ENCODE results near the gene PPIL4.
"Not testable (repeated sequence)": the region's sequence is repeated elsewhere in the genome, so short reads cannot be mapped to it uniquely, and the experiment has no call there.

The PPIL4 gene

DNA sequence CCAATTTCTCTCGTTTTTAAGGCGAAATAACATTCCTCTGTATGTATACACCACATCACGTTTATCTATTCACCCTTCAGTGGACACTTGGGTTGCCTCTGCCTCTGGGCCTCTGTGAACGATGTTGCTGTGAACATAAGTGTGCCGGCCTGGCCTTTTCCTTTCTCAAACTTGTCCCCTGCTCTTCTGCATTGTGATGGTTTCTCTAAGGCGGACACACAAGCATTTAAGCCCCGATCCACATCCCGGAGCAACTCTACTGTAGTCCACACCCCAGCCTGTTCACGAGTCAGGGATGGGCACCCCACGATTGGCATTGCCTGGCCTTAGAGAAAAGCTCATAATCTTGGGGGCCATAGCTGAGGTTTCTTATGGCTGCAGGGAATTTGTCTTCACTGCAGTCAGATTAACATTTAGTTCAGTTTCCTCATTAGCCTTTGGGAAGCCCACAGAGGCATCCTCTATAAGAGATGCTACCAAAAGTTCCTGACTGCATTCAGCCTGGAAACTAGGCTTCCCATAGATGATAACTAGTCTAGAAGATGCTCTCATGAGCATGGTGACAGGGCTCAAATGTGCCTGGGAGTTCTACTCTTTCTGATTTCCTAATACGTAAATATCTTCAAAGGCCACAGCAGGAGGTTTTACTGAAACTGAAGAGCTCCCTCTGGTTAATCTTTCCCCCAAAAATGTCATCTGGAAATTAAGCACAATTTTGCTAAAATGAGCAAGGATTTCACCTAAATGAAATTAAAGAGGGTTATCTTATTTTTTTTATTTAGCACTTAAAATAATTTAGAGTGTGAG lies 61.8 kb downstream of the PPIL4 start:
- DNase-seq (ENCODE audit: low read depth), result no peak

DNA sequence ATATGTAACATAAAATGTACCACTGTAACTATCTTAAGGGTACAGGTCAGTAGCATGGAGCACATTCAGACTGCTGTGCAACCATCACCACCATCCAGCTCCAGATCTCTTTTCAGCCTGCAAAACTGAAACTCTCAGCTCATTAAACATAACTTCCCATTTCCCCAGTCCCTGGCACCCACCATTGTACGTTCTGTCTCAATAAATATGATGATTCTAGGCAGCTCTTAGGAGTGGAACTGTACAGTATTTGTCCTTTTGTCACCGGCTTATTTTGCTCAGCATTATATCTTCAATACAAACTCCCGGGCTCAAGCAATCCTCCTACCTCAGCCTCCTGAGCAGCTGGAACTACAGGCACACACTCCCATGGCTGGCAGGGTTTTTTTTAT lies 62.5 kb downstream of the PPIL4 start:
- no peak for DNase-seq (ENCODE audit: low read depth)

DNA sequence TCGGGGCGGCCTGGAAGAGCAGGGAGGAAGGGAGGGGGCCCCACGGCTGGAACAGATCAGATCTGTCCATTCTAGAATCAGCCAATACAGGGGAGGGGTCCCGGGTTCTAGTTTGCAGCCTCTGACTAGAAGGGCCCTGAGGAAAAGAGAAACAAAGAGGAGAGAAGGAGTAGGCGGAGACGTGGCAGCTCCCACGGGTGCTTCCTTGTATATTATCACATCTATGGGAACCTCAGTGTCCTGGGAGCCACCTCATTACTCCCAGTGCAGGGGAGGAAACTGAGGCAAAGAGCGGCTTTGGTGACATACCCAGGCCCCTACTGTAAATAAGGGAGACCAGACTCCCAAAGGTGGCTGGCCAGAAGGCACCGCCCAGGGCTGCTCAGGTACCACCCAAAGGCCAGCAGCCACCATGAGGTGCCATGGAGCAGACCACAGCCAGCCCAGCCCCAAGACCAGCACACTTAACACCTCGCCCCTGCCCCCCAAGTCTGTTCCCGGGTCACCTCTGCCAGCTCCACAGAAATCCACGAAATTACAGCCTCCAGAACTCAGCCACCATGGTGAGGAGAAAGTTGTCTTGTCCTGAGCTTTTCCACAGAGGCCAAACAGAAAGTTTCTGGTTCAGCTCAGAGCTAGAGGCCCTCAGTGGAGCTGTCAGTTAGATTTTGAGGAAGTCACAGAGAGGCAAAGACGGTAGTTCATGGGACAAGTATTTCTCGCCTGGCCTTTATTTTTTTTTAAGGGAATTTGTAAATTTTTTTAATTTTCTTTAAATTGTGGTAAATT lies 63.1 kb downstream of the PPIL4 start:
- no peak for DNase-seq (ENCODE audit: low read depth)

DNA sequence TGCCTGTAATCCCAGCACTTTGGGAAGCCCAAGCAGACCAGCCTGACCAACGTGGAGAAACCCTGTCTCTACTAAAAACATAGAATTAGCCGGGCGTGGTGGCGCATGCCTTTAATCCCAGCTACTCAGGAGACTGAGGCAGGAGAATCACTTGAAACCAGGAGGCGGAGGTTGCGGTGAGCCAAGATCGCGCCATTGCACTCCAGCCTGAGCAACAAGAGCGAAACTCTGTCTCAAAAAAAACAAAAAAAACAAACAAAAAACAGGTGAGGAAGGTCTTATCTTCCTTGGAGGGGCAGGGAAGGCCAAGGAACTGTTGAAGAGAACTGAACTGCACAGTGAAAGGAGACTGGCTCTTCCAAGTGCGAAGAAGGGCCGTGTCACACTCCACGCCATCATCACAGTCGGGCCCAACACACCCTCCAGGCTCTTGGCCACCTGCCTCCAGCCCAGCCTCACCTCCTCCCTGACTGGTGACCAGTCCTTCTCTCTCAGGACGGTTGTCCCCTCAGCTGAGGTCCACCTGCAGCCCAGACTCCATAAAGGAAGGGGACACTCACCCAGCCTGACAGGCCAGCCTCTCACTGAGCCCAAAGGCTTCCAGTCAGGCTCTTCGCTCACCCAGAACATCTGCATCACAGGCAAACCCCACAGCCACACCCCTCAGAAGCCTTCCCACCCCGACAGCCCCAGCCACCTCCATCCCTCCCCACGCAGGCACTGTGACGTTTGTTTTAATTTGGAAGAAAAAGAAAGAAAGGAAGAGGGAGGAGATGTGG lies 65.2 kb downstream of the PPIL4 start:
- DNase-seq (ENCODE audit: low read depth), result no peak

DNA sequence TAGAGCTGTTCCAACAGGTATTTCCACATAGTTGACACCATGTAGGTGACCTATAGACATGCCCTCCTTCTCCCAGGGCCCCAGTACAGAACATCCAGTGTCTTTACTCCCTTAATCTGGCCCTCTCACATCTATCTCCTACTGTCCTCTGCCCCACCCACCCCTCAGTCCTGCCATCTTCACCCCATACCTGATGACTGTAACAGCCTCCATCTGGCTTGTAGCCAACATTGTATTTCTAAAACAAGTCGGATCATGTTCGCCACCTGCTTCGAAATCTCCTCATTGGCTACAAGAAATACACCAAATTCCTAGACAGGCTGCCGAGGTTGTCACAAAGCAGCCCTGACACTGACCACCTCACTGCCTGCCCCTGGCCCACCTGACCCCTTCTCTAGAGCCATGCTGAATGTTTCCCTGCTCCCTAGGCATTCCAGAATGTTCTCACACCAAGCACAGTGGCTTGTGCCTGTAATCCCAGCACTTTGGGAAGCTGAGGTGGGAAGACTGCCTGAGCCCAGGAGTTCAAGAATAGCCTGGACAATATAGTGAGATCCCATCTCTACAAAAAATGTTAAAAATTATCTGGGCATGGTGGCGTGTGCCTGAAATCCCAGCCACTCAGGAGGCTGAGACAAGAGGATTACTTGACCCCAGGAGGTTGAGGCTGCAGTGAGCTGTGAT lies 67.1 kb downstream of the PPIL4 start:
- DNase-seq (ENCODE audit: low read depth), result no peak

DNA sequence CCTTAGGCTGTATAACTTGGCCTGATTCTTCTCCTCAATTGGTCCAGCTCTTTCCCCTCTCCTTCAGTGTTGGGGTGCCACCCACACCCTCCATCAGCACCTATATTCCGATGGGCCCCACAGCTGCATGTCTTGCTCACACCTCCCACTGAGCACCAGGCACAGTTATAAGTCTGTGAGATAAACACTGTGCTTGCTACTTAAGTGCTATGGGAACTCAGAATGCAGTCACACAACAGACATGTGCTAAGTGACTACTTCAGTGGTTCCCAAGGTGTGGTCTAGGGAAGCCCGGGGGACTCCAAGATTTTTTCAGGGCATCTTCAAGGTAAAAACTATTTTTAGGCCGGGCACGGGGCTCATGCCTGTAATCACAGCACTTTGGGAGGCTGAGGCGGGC lies 68.3 kb downstream of the PPIL4 start:
- no peak for DNase-seq (ENCODE audit: low read depth)

DNA sequence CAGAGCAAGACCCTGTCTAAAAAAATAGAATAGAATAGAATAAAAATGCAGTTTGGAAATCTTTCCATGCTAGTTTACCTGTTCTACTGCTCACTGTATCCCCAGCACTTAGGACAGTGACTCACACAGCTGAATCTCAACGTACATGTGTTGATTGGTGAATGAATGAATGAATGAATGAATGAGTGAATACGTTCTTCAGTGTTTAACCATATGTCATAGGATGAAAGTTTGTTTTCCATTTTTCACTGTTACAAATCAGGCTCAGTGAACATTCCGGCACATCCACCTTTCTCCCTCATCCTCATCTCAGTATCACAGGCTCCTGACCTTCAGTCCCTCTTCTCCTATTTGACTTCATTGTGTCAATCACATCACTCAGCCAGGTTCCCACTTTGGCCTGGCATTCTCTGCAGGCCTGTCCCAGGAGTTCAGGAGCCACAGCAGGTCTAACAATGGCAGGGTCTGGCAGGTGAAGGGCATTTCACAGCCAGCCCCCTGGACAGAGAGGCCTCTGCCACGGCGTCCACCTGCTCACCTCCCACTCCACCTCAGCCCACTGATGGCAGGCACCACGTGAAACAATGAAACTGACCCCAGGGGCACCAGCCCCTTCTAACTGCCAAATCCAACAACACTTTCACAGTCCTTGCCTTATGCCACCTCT lies 68.9 kb downstream of the PPIL4 start:
- DNase-seq (ENCODE audit: low read depth), result no peak

DNA sequence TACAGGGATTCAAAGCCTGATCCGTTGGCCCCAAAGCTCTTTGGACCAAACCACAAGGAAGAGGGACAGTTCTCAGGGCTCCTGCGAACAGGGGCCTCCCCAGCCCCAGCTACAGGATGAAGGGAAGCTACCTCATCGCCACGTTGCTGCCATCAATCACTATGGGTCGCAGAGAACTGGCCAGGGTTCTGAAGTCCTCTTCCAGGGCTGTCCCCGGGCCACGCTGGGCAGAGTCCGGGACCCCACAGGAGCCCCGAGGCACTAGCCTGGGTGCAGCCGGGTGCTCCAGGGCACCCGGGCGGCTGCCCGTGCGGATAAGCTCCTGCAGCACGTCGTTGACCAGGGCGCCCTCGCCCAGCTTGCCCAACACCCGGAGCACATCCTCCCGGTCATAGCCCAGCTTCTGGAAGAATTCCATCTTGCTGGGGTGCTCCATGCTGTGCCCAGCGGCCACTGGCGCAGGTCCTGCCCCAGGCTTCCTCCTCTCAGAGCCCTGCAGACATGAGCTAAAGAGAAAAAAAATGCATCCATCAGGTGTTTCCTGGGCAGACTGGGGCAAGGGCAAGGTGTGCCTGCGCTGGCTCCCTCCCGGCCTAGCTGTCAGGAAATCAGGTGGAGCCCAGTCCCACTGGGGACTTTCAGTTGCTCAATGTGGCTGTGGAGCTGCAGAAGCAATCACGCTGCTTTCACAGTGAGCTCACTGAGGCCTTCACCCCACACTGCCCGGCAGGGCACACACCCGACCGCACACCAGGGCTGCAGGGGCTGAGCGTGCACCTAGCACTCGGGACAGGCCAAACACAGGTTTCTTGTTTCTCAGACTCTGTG lies 71.5 kb downstream of the PPIL4 start:
- no peak for DNase-seq (ENCODE audit: low read depth)

DNA sequence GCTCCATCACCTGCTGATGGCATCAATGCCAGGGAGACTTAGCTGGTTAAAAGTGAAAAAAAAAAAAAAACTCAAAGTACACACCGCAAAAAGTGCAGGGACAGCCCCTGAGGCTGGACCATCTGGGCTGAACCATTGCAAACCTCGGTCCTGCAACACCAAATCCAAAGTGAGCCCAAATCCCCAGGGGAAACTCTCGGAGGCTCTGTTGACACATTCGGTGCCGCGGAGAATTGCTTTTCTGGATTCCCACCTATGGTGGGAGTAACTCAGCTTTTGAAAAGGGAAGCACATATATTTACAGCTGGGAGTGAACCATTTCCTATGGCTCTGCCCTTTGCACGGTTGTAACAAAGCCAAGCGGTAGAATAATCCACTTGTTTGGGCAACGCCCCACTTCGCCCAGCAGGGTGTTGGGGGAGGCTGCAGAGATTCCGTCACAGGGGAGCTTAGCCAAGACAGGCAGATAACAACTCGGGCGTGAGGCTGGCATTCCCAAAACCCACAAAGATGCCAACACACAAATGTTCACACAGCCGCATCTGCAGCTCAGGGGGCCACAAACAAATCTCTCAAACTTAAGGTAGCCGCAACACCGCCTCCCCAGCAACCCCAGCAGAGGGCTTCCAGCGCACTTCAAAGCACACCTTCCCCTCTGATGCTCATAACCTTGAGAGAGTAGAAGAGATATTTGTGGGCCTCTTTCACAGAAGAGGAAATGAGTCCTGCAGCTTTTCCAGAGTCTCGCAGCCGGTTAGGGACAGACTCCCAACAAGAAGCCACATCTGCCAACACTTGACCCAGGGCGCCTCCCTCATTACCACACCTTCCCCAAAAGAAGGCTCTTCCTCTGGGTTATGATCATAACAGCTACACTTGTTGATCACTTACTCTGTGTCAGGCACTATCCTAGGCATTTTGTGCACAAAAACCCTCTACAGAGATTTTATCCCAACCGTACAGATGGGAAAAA lies 72.5 kb downstream of the PPIL4 start:
- DNase-seq (ENCODE audit: low read depth), result no peak

DNA sequence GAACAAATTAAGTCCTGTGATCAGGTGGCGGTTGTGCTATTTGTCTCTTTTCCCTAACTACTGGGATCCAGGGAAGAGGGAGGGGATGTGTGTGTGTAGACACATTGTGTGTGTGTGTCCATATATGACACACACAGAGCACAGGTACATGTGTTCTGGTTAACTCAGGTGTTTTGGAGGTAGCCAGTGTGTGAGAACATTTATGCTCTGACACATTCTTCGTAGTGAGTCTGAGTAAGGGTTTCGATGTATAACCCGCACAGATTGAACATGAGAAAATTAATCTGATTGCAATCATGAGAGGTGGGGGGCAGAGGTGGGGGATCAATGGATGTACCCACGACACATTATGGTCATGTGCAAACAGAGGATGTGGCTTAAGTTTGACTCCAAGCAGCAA lies 73.6 kb downstream of the PPIL4 start:
- DNase-seq (ENCODE audit: low read depth), result no peak

DNA sequence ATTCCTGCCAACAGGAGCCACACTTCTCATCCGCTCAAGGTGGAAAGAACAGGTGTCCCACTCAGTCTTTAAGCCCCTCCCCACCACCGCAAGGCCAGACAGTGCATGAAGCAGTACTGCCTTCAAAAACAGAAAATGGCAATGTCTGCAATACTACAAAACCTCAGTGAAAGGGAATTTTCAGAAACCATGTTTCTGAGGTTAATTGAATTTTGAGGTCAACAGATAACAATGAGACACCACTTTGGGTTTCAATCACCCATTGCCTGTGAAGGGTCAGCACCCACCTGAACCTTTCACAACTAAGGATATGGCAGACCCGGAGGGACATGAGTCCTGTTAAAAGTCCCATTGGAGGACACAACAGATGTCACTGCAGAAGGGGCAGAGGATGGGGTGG lies 74.0 kb downstream of the PPIL4 start:
- no peak for DNase-seq (ENCODE audit: low read depth)

DNA sequence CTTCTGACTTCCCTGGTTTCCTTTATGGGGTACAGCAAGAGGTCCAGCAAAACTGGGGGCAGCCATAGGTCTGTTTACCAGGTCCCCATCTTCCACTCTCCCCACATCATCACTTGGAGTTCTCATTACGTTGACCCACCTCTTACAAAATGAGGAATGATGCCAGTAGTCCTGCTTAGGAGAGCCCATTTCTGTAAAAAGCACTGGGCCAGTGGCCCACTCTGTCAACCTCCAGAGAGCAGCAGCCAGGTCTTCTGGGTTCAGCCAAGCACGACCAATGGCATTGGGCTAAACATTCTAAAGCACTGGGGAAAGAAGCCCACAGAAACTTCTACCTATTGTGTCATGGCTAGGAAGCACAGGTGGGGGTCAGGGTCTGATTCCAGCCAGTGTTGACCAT lies 74.9 kb downstream of the PPIL4 start:
- DNase-seq (ENCODE audit: low read depth), result no peak

DNA sequence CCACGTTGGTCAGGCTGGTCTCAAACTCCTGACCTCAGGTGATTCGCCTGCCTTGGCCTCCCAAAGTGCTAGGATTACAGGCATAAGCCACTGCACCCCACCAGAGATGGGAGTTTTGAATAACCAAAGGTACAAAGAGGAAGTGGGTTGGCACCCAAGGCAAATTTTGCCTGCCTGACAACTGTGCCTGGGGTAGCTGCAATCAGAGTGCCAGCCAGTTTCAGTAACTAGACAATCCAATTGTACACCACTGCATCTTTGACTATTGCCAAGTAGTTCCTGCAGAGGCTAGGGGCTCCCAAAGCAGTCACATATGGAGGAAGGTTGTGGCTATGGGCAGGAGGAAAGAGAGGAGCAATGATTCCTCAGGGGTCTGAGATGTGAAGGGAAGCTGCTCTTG lies 77.7 kb downstream of the PPIL4 start:
- DNase-seq (ENCODE audit: low read depth), result no peak

DNA sequence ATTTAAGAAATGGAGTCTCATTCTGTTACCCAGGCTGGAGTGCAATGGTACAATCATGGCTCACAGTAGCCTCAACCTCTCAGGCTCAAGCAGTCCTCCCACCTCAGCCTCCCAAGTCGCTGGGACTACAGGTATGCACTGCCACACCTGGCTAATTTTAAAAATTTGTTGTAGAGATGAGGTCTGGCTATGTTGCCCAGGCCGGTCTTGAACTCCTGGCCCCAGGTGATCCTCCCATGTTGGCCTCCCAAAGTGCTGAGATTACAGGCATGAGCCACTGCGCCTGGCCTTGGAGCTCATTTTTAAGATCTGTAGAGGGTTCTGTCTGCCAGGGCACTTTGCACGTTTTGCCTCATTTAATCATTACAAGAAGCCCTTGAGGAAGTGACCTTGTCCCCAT lies 78.6 kb downstream of the PPIL4 start:
- no peak for DNase-seq (ENCODE audit: low read depth)

DNA sequence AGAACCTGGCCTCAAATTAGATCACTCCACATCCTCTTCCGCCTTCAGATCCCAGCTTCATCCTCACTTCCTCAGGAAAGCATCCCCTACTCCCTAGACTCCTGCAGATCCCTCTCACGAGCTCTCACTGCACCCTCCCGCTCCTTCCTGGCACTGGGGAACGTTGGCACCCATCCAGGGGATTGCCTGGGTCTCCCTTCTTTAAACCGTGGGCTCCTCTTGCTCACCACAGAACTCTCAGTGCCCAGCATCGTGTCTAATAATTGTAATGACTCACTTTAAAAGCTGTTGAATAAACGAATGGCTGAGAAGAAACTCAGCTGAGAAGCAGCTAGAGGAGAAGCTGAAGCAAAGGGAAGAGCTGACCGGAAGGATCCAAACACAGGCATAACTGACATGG lies 81.4 kb downstream of the PPIL4 start:
- no peak for DNase-seq (ENCODE audit: low read depth)

DNA sequence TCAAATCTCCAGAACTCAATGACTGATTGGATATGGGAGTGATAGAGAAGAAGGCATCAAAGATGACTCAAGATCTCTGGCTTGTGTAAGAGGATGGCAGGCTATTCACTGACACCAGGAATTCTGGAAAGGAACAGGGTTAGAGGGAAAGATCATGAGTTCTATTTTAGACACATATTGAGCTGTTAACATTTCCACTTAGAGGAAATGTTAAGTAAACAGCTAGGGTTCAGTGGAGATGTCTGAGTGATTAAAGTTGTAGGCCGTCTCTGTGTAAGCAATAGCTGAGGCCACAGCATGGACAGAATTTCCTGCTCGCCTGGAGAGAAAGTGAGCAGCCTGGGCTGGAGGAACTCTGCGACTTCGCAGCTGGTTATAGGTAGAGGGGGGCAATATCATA lies 82.1 kb downstream of the PPIL4 start:
- DNase-seq (ENCODE audit: low read depth), result no peak

DNA sequence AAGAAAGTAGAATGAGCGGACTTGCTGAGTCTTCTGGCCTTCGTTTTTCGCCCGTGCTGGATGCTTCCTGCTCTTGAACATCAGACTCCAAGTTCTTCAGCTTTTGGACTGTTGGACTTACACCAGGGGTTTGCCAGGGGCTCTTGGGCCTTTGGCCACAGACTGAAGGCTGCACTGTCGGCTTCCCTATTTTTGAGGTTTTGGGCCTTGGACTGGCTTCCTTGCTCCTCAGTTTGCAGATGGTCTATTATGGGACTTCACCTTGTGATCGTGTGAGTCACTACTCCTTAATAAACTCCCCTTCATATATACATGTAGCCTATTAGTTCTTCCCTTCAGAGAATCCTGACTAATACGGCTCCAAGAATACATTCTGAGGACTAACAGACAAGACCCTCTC lies 83.1 kb downstream of the PPIL4 start:
- not testable (repeated sequence) for DNase-seq (ENCODE audit: low read depth)

DNA sequence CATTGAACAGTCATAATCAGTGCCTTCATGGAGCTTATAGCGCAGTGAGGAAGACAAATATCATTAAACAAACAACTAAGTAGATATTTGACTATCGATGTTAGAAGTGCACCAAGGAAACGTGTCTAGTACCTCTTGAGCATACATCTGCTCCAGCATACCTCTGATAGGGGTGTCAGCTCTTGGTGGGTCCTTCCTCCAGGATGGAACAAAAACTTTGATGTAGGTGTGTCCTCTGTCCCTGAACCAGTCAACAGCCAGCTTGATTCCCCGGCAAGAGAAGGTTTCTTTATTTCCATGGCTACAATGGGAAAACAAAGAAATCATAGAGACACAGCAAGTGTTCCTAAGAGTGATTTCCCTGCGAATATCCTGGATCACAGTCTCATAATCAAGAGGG lies 84.2 kb downstream of the PPIL4 start:
- no peak for DNase-seq (ENCODE audit: low read depth)

DNA sequence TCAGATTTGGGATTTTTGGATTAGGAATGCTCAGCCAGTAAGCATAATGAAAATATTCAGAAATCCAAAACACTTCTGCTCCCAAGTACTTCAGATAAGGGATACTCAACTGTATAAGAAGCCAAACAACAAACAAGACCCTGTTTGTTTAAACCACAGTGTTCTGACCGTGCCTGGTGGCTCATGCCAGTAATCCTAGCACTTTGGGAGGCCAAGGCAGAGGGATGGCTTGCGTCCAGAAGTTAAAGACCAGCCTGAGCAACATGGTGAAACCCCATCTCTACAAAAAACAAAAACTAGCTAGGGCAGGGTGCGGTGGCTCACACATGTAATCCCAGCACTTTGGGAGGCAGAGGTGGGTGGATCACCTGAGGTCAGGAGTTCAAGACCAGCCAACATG lies 85.6 kb downstream of the PPIL4 start:
- not testable (repeated sequence) for DNase-seq (ENCODE audit: low read depth)

DNA sequence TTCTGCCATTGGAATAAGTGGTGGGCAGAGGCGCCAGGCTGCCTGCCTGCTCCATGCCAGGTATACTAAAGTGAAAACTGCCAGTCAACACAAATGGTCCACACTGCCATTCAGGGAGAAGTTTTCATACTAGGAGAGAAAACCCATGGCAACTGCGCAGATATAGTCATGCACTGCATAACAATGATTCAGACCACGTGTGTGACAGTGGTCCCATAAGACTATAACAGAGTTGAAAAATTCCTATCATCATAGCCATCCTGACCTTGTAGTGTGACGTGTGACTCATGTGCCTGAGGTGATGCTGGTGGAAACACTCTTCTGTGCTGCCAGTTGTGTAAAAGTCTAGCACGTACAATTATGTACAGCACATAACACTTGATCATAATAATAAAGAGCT lies 86.1 kb downstream of the PPIL4 start:
- DNase-seq (ENCODE audit: low read depth), result peak; percentile 80
